Thyroid gland (tissue), 4 donors: ENCODE measurements around the gene MORC1. TPM values are rescaled to one million over a fixed set of nuclear protein-coding genes. Genes with fewer than 3 reads are reported as not detected.

Source experiments
- DNase-seq, 2 donors: peaks; one replicate each; pipeline ENCODE4 v3.0.0-alpha.2; 2019
- H3K27ac ChIP-seq, 3 donors: fragments of 200-600 bp; sonication (generic); 1 replicate in 2 of 3; 2 replicates in 1 of 3; pipeline ENCODE4 v1.5.1; 2016 to 2019; ENCODE audit warnings: mild to moderate bottlenecking in 1 of 3, moderate library complexity in 1 of 3
- H3K27me3 ChIP-seq: fragments of 200-600 bp; sonication (generic); one replicate; pipeline ENCODE4 v1.5.1; 2019
- H3K36me3 ChIP-seq, 2 donors: fragments of 200-600 bp; sonication (generic); one replicate each; pipeline ENCODE4 v1.5.1; 2016 to 2019
- H3K4me1 ChIP-seq, 2 donors: fragments of 200-600 bp; sonication (generic); one replicate each; pipeline ENCODE4 v1.5.1; 2017 to 2019
- H3K4me3 ChIP-seq, 3 donors: fragments of 200-600 bp; sonication (generic); replicated peaks in 1 of 3; 1 replicate in 2 of 3; 2 replicates in 1 of 3; pipeline ENCODE4 v1.5.1; 2016; ENCODE audit warnings: mild to moderate bottlenecking in 1 of 3
- H3K9me3 ChIP-seq: fragments of 200-600 bp; sonication (generic); one replicate; pipeline ENCODE4 v1.5.1; 2017
- CTCF ChIP-seq, 6 experiments: fragments of 200-600 bp in 3 of 6; fragments of 450-650 bp in 3 of 6; sonication (generic) in 3 of 6; IDR thresholded peaks; one replicate each; pipeline ENCODE4 v1.5.1; 2016 to 2019; ENCODE audit warnings: antibody characterized with exemption in 6 of 6, mild to moderate bottlenecking in 2 of 6, inconsistent platforms in 1 of 6, moderate library complexity in 1 of 6
- POLR2A ChIP-seq, 2 donors: fragments of 450-650 bp; IDR thresholded peaks; one replicate each; pipeline ENCODE4 v1.6.1; 2017; ENCODE audit warnings: antibody characterized with exemption in 2 of 2, mild to moderate bottlenecking in 2 of 2, moderate library complexity in 1 of 2
- WGBS, 2 donors: methylation state at CpG; one replicate each; pipeline ENCODE4 v1.1.5; 2017; 5-methylcytosine and 5-hydroxymethylcytosine counted together
- intact Hi-C: fragments of 100-400 bp; cut with DNase I; formaldehyde crosslinking; loops from one replicate; pipeline ENCODE4 v1.15.1; 2023
- total RNA-seq, 4 donors: library from RNA; depleted of rRNA; stranded (reverse); fragments of >200 nt; gene quantifications; one replicate each; pipeline ENCODE4 v1.2.3, GENCODE V29; 2016

MORC1 gene
- under 1 TPM in 1 of 4 donors, not detected in 3; 0.13 TPM for total RNA-seq

GRCh38 chr3:109117939-109118338, at the start of gene MORC1:
Gene MORC1 (minus strand): TSS chr3:109118134. CDS start chr3:109118059, 75 bp downstream.
- no peak for TF ChIP-seq POLR2A (IDR thresholded peaks at IDR 0.05)
- TF ChIP-seq CTCF (IDR thresholded peaks at IDR 0.05), result no peak
- 95 to 96% methylated on average over 38 of the region's 38 CpGs for WGBS, 2 donors
- Histone ChIP-seq H3K36me3 (no peaks in the 10 kb centered on the region), H3K4me3 (no peak within 1 kb of the TSS), H3K27me3 (no peaks in the 10 kb centered on the region), H3K4me1 (no peaks in the 10 kb centered on the region), H3K9me3 (no peaks in the 10 kb centered on the region), H3K27ac (no peak within 1 kb of the TSS)
- no peak for DNase-seq
- intact Hi-C loops, result no loop called here

- 91 to 93% methylated on average over 4 of the region's 4 CpGs for WGBS, 2 donors
Measured at GRCh38 chr3:109165905-109166304, 48.0 kb upstream of the MORC1 start.

GRCh38 chr3:109161487-109162123, 43.7 kb upstream of the MORC1 start:
- Histone ChIP-seq H3K4me1 (peaks cover 0 to 5% of the 10 kb centered on the region in 2 donors), H3K9me3 (no peaks in the 10 kb centered on the region), H3K36me3 (no peaks in the 10 kb centered on the region), H3K27me3 (no peaks in the 10 kb centered on the region), H3K27ac (no peak overlapping the region), H3K4me3 (no peak overlapping the region)
- TF ChIP-seq CTCF (IDR thresholded peaks at IDR 0.05) (no peak), POLR2A (IDR thresholded peaks at IDR 0.05) (no peak)
- WGBS, 2 donors, result 46 to 69% methylated on average over 2 of the region's 2 CpGs
- intact Hi-C loops, result no loop called here
- DNase-seq, result no peak

More at GRCh38 chr3:109165905-109166304, 48.0 kb upstream of the MORC1 start:
- TF ChIP-seq POLR2A (IDR thresholded peaks at IDR 0.05), result no peak
- no peak for TF ChIP-seq CTCF (IDR thresholded peaks at IDR 0.05)
- Histone ChIP-seq H3K36me3 (no peaks in the 10 kb centered on the region), H3K4me3 (no peak overlapping the region), H3K4me1 (peaks cover 0 to 5% of the 10 kb centered on the region in 2 donors), H3K9me3 (no peaks in the 10 kb centered on the region), H3K27ac (no peak overlapping the region), H3K27me3 (no peaks in the 10 kb centered on the region)
- intact Hi-C loops, result no loop called here
- DNase-seq, result no peak

- 81% methylated on average over 1 of the region's 1 CpG for WGBS, 2 donors
- TF ChIP-seq POLR2A (IDR thresholded peaks at IDR 0.05) (no peak), CTCF (IDR thresholded peaks at IDR 0.05) (no peak)
- no peak overlapping the region for H3K4me3 ChIP-seq
- intact Hi-C loops, result no loop called here
- no peaks in the 10 kb centered on the region for H3K36me3 ChIP-seq
- no peaks in the 10 kb centered on the region for H3K4me1 ChIP-seq
- H3K27me3 ChIP-seq, result no peaks in the 10 kb centered on the region
- no peak overlapping the region for H3K27ac ChIP-seq
- H3K9me3 ChIP-seq, result no peaks in the 10 kb centered on the region
- no peak for DNase-seq
Measured at GRCh38 chr3:109155828-109156227, 37.9 kb upstream of the MORC1 start.

GRCh38 chr3:109154979-109155378, 37.0 kb upstream of the MORC1 start:
- DNase-seq, result no peak
- Histone ChIP-seq H3K27ac (no peak overlapping the region), H3K36me3 (no peaks in the 10 kb centered on the region), H3K4me3 (no peak overlapping the region), H3K4me1 (no peaks in the 10 kb centered on the region), H3K27me3 (no peaks in the 10 kb centered on the region), H3K9me3 (no peaks in the 10 kb centered on the region)
- 87 to 89% methylated on average over 2 of the region's 2 CpGs for WGBS, 2 donors
- no peak for TF ChIP-seq POLR2A (IDR thresholded peaks at IDR 0.05)
- TF ChIP-seq CTCF (IDR thresholded peaks at IDR 0.05), result no peak
- intact Hi-C loops, result no loop called here
